ENCODE results near the gene PACRG.

GRCh38 chr6:163332575-163332974 is 604.8 kb downstream of the PACRG start:
- TF ChIP-seq CTCF (IDR thresholded peaks at IDR 0.05 in 4 of 5, conservative IDR thresholded peaks at IDR 0.05 in 1 of 5) = no peak
- TF ChIP-seq POLR2A (IDR thresholded peaks at IDR 0.05) = no peak

Data from gastrocnemius medialis (tissue), 4 donors.